Measurements from ENCODE around the gene NCKAP5. TPM values are rescaled to one million over a fixed set of nuclear protein-coding genes. Genes with fewer than 3 reads are reported as not detected.

The NCKAP5 gene
- polyA plus RNA-seq, 1 experiment = 16.6 TPM

GRCh38 chr2:133605766-133606137 is 37.5 kb upstream of the NCKAP5 start:
- CTCF ChIA-PET = interaction anchor here (1.3 kb wide), 1 partner anchor 238 kb away, joined by 4 read pairs; no protein-coding TSS in a partner anchor
- POLR2A ChIA-PET = no interaction called here
- H3K9me3 ChIP-seq (ENCODE audit: control insufficient read depth, insufficient read depth, low read length) = no peaks in the 10 kb centered on the region

DNA sequence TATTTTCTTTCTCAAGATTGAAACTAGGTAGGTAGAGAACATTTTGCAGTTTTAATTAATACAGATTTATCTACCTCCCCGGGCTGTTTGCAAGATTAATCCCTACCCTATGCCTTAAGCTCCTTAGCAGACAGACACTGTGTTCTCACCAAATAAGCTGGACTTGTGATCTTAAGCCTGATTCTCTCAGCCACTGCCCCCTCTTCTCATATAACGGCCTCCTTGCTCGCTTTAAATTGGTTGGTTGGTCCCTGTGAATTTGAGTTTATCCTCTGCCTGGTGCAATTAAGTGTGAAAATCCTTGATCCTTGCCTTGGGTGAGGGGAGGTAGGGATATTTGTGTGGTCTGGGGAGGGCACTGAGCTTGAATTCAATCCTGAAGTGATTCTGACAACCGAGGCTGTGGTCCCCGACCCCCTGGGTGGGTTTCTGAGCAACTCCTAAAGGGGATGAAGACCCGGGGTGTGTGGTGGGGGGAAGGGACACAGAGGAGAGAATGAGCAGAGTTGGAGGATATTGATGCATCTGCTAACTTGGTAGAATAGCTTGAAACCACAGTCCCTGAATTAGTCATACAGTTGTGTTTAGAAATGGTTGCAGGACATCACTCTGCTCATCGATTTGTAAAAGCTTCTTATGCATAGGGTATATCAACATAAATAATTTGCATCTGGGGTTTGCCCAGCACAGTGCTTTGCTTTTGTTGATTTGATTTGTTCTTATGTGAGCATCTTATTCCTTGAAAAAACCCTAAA is 36.9 kb upstream of the NCKAP5 start:
- no peak for DNase-seq (ENCODE audit: low read depth, low spot score)
- POLR2A ChIA-PET = interaction anchor here (0.7 kb wide), 1 partner anchor 37 kb away, joined by 3 read pairs; the partner anchor contains the start of gene NCKAP5
- Histone ChIP-seq H3K4me3 (ENCODE audit: low read depth, low read length) (no peak overlapping the region), H3K27me3 (ENCODE audit: control insufficient read depth, insufficient read depth, low read length) (no peaks in the 10 kb centered on the region), H3K9me3 (ENCODE audit: control insufficient read depth, insufficient read depth, low read length) (no peaks in the 10 kb centered on the region), H3K27ac (ENCODE audit: low read depth, low read length) (no peak overlapping the region)
- CTCF ChIA-PET = interaction anchor here (0.6 to 1.3 kb wide), 2 partner anchors 9 to 239 kb away, joined by 3 to 4 read pairs; no protein-coding TSS in a partner anchor
- TF ChIP-seq, protein P1, sequence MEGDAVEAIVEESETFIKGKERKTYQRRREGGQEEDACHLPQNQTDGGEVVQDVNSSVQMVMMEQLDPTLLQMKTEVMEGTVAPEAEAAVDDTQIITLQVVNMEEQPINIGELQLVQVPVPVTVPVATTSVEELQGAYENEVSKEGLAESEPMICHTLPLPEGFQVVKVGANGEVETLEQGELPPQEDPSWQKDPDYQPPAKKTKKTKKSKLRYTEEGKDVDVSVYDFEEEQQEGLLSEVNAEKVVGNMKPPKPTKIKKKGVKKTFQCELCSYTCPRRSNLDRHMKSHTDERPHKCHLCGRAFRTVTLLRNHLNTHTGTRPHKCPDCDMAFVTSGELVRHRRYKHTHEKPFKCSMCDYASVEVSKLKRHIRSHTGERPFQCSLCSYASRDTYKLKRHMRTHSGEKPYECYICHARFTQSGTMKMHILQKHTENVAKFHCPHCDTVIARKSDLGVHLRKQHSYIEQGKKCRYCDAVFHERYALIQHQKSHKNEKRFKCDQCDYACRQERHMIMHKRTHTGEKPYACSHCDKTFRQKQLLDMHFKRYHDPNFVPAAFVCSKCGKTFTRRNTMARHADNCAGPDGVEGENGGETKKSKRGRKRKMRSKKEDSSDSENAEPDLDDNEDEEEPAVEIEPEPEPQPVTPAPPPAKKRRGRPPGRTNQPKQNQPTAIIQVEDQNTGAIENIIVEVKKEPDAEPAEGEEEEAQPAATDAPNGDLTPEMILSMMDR (IDR thresholded peaks at IDR 0.05; ENCODE audit: low read depth, low read length) = no peak

More at GRCh38 chr2:133605766-133606137, 37.5 kb upstream of the NCKAP5 start:
- DNase-seq (ENCODE audit: low read depth, low spot score) = no peak
- no peaks in the 10 kb centered on the region for H3K27me3 ChIP-seq (ENCODE audit: control insufficient read depth, insufficient read depth, low read length)
- no peak overlapping the region for H3K27ac ChIP-seq (ENCODE audit: low read depth, low read length)
- TF ChIP-seq, protein P1 (IDR thresholded peaks at IDR 0.05; ENCODE audit: low read depth, low read length) = no peak
- H3K4me3 ChIP-seq (ENCODE audit: low read depth, low read length) = no peak overlapping the region

GRCh38 chr2:133603109-133603508 is 34.8 kb upstream of the NCKAP5 start:
- no peaks in the 10 kb centered on the region for H3K27me3 ChIP-seq (ENCODE audit: control insufficient read depth, insufficient read depth, low read length)
- ChIA-PET CTCF (interaction anchor here (0.6 kb wide), 1 partner anchor 1057 kb away, joined by 4 read pairs; no protein-coding TSS in a partner anchor), POLR2A (no interaction called here)
- H3K27ac ChIP-seq (ENCODE audit: low read depth, low read length) = no peak overlapping the region
- TF ChIP-seq, protein P1 (IDR thresholded peaks at IDR 0.05; ENCODE audit: low read depth, low read length) = no peak
- no peak for DNase-seq (ENCODE audit: low read depth, low spot score)
- no peak overlapping the region for H3K4me3 ChIP-seq (ENCODE audit: low read depth, low read length)
- H3K9me3 ChIP-seq (ENCODE audit: control insufficient read depth, insufficient read depth, low read length) = no peaks in the 10 kb centered on the region

- ChIA-PET POLR2A (no interaction called here), CTCF (interaction anchor here (0.9 kb wide), 1 partner anchor 242 kb away, joined by 3 read pairs; no protein-coding TSS in a partner anchor)
- TF ChIP-seq, protein P1 (IDR thresholded peaks at IDR 0.05; ENCODE audit: low read depth, low read length) = no peak
- H3K27ac ChIP-seq (ENCODE audit: low read depth, low read length) = peak overlapping the region; percentile 21
- H3K9me3 ChIP-seq (ENCODE audit: control insufficient read depth, insufficient read depth, low read length) = no peaks in the 10 kb centered on the region
- H3K27me3 ChIP-seq (ENCODE audit: control insufficient read depth, insufficient read depth, low read length) = no peaks in the 10 kb centered on the region
- no peak overlapping the region for H3K4me3 ChIP-seq (ENCODE audit: low read depth, low read length)
- no peak for DNase-seq (ENCODE audit: low read depth, low spot score)
These were observed 34.3 kb upstream of the NCKAP5 start for GRCh38 chr2:133602538-133602937.

DNA sequence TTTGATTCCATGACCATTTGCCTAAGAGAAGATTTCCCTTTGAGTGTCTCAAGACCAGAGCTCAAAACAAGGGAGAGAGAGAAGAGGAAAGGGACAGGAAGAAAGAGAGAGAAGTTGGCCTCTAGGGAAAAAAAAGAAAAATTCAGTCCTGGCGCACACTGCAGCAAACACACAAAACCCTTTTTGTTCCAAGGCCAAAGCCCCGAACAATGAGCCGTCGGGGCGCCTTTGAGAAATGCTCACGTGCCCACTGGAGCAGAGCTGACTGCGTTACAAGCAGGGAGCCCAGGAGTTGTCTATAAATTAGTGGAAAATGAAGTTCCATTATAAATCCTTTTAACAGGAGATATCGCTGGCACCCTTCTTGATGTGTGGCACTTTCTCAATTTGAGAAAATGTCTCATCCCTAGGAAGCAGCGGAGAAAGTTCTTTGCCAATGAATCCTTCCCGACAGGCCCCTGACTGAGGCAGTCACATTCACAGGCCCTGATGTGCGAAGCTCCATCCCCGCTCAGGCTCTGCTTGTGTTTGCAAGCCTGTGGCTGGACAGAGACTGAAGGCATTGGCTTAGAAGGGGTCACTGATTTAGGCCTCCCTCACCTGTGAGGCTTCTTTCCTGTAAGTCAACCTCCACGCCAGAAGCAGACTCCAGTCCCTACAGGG is 32.1 kb upstream of the NCKAP5 start:
- Histone ChIP-seq H3K27me3 (ENCODE audit: control insufficient read depth, insufficient read depth, low read length) (no peaks in the 10 kb centered on the region), H3K9me3 (ENCODE audit: control insufficient read depth, insufficient read depth, low read length) (no peaks in the 10 kb centered on the region), H3K27ac (ENCODE audit: low read depth, low read length) (no peak overlapping the region), H3K4me3 (ENCODE audit: low read depth, low read length) (no peak overlapping the region)
- no peak for DNase-seq (ENCODE audit: low read depth, low spot score)
- ChIA-PET CTCF (interaction anchor here (1.1 kb wide), 1 partner anchor 180 kb away, joined by 3 read pairs; no protein-coding TSS in a partner anchor), POLR2A (no interaction called here)
- TF ChIP-seq, protein P1 (IDR thresholded peaks at IDR 0.05; ENCODE audit: low read depth, low read length) = no peak

Measured in AG04450 (cell line).